Kidney (tissue), 14 donors: ENCODE measurements around the gene MMAB. TPM values are rescaled to one million over a fixed set of nuclear protein-coding genes. Genes with fewer than 3 reads are reported as not detected.
"Not testable (repeated sequence)": the region's sequence is repeated elsewhere in the genome, so short reads cannot be mapped to it uniquely, and the experiment has no call there.

Experiments used
- DNase-seq, 5 donors: peaks; one replicate each; pipeline ENCODE4 v3.0.0-alpha.2; 2013 to 2020
- FAIRE-seq: peaks from 2 replicates; lab custom pipeline; 2012; peaks lifted over from hg19 to GRCh38; lab: Jason Lieb, UNC
- H3K27ac ChIP-seq, 2 donors: one replicate each; pipeline ENCODE4 v1.7.0; 2013; ENCODE audit warnings: low read depth in 2 of 2, low read length in 2 of 2, inconsistent platforms in 1 of 2
- H3K27me3 ChIP-seq: one replicate; pipeline ENCODE4 v1.7.1; 2013; ENCODE audit warnings: low read length, inconsistent platforms; ENCODE audit not compliant: control insufficient read depth, insufficient read depth
- H3K36me3 ChIP-seq, 3 donors: one replicate each; pipeline versions ENCODE4 v1.7.0 to v1.7.1; 2013; ENCODE audit warnings: low read length in 3 of 3, control low read depth in 1 of 3, inconsistent platforms in 1 of 3; ENCODE audit not compliant: insufficient read depth in 3 of 3, control insufficient read depth in 2 of 3
- H3K4me1 ChIP-seq, 3 donors: one replicate each; pipeline versions ENCODE4 v1.7.0 to v1.7.1; 2013; ENCODE audit warnings: low read length in 3 of 3, inconsistent platforms in 1 of 3, low read depth in 1 of 3; ENCODE audit not compliant: control insufficient read depth in 2 of 3, insufficient read depth in 2 of 3
- H3K4me3 ChIP-seq, 3 donors: one replicate each; pipeline versions ENCODE4 v1.7.0 to v1.8.1; 2013; ENCODE audit warnings: low read length in 3 of 3, control low read depth in 1 of 3, inconsistent platforms in 1 of 3
- H3K9ac ChIP-seq, 3 donors: one replicate each; pipeline versions ENCODE4 v1.7.0 to v1.7.1; 2013; ENCODE audit warnings: low read length in 3 of 3, control low read depth in 1 of 3, inconsistent platforms in 1 of 3
- H3K9me3 ChIP-seq, 3 donors: one replicate each; pipeline versions ENCODE4 v1.7.0 to v1.7.1; 2013; ENCODE audit warnings: low read length in 3 of 3, control low read depth in 1 of 3, inconsistent platforms in 1 of 3; ENCODE audit not compliant: control insufficient read depth in 2 of 3, insufficient read depth in 1 of 3
- CTCF ChIP-seq: IDR thresholded peaks from 3 replicates; pipeline ENCODE4 v1.5.1; 2012; ENCODE audit warnings: mild to moderate bottlenecking, moderate library complexity, borderline replicate concordance; ENCODE audit not compliant: insufficient read depth; ENCODE audit errors: extremely low read depth
- intact Hi-C: fragments of 100-400 bp; cut with DNase I; formaldehyde crosslinking; loops from one replicate; pipeline ENCODE4 v1.11.1; 2022
- polyA plus RNA-seq: library from polyadenylated mRNA; stranded (reverse); fragments of 350-450 nt; fragmentation: Illumina TruSeq; extraction: RNeasy Lipid Tissue Mini Kit (QIAGEN cat#74804); gene quantifications from one replicate; pipeline ENCODE4 v1.2.3, GENCODE V29; 2014; ENCODE audit warnings: low read depth, low replicate concordance; ENCODE audit not compliant: insufficient read depth
- total RNA-seq: library from RNA; stranded (reverse); fragmentation: NEBNext Ultra II Directional; extraction: Animal tissue kit (Norgen Biotek cat#: 25700); gene quantifications from one replicate; pipeline ENCODE4 v1.2.1, GENCODE V29; 2021
- donor health status: control.
- donor health status: control.
- donor health status: control.
- donor health status: control.
- donor health status: control.
- donor health status: DM: yes; HTN: yes; CAD: no.
- donor health status: Normal renal cell carcinoma (clear cell type).

MMAB gene
- total and polyA plus RNA-seq, 2 donors from 2014 or later: 42.9 to 96.3 TPM

GRCh38 chr12:109605599-109606228 is 32.4 kb upstream of the MMAB start:
- DNase-seq (no peak), FAIRE-seq (no peak)
- Histone ChIP-seq H3K27ac (no peak overlapping the region), H3K9me3 (no peaks in the 10 kb centered on the region), H3K4me1 (no peaks in the 10 kb centered on the region), H3K4me3 (no peak overlapping the region), H3K9ac (no peak overlapping the region), H3K36me3 (no peaks in the 10 kb centered on the region), H3K27me3 (no peaks in the 10 kb centered on the region)
- intact Hi-C loops: no loop called here
- no peak for TF ChIP-seq CTCF

GRCh38 chr12:109605016-109605415 is 31.7 kb upstream of the MMAB start:
- FAIRE-seq (no peak), DNase-seq (no peak)
- H3K9ac ChIP-seq: no peak overlapping the region
- no peak overlapping the region for H3K27ac ChIP-seq
- no peaks in the 10 kb centered on the region for H3K9me3 ChIP-seq
- H3K36me3 ChIP-seq: no peaks in the 10 kb centered on the region
- no peaks in the 10 kb centered on the region for H3K4me1 ChIP-seq
- no peaks in the 10 kb centered on the region for H3K27me3 ChIP-seq
- intact Hi-C loops: no loop called here
- no peak overlapping the region for H3K4me3 ChIP-seq
- TF ChIP-seq CTCF: no peak

GRCh38 chr12:109604132-109604585 is 30.9 kb upstream of the MMAB start:
- FAIRE-seq: no peak

GRCh38 chr12:109602132-109602531 is 28.8 kb upstream of the MMAB start:
- DNase-seq, FAIRE-seq, H3K4me1 ChIP-seq, intact Hi-C loops, H3K36me3 ChIP-seq, H3K27ac ChIP-seq, H3K9me3 ChIP-seq, H3K9ac ChIP-seq, H3K4me3 ChIP-seq, H3K27me3 ChIP-seq: not testable (repeated sequence)

More at GRCh38 chr12:109604132-109604585, 30.9 kb upstream of the MMAB start:
- H3K27ac ChIP-seq: no peak overlapping the region
- H3K27me3 ChIP-seq: no peaks in the 10 kb centered on the region
- no peak overlapping the region for H3K4me3 ChIP-seq
- no peak for DNase-seq
- H3K36me3 ChIP-seq: no peaks in the 10 kb centered on the region
- intact Hi-C loops: no loop called here
- no peak overlapping the region for H3K9ac ChIP-seq
- no peaks in the 10 kb centered on the region for H3K9me3 ChIP-seq
- H3K4me1 ChIP-seq: no peaks in the 10 kb centered on the region
- TF ChIP-seq CTCF: no peak
